ENCODE measurements around the gene RAB42. TPM values are rescaled to one million over a fixed set of nuclear protein-coding genes. Genes with fewer than 3 reads are reported as not detected.

The RAB42 gene
- total RNA-seq = 5.8 and 8.0 TPM in 2 replicates

GRCh38 chr1:28591708-28592320 lies at the start of gene RAB42:
Gene RAB42 (plus strand): TSS chr1:28592265. CDS start chr1:28592512, 247 bp downstream.

GRCh38 chr1:28552758-28553663 lies 39.1 kb upstream of the RAB42 start, which contains the start of gene TRNAU1AP:
Gene TRNAU1AP (plus strand): TSS chr1:28553085. CDS start chr1:28553111, 26 bp downstream.

GRCh38 chr1:28642847-28643635 lies 51.0 kb downstream of the RAB42 start, which contains the start of gene TAF12:
Gene TAF12 (minus strand): TSS chr1:28643067. CDS start chr1:28622081, 20,986 bp downstream.

Other genes with a start within 250 kb of the RAB42 start
- gene PHACTR4, start 222.5 kb upstream of the RAB42 start, total RNA-seq = 12.4 and 26.8 TPM in 2 replicates
- 30.9 and 50.3 TPM in 2 replicates for gene RCC1, start 86.2 kb upstream of the RAB42 start, total RNA-seq
- gene TRNAU1AP, start 39.2 kb upstream of the RAB42 start, total RNA-seq = 20.6 and 25.8 TPM in 2 replicates
- 25.0 and 29.7 TPM in 2 replicates for gene TAF12, start 50.8 kb downstream of the RAB42 start, total RNA-seq
- under 0.01 TPM in 1 of 2 replicates, not detected in the other for gene RNU11, start 56.3 kb downstream of the RAB42 start, total RNA-seq
- 6.5 and 8.0 TPM in 2 replicates for gene GMEB1, start 76.5 kb downstream of the RAB42 start, total RNA-seq
- 71.0 and 80.8 TPM in 2 replicates for gene YTHDF2, start 144.7 kb downstream of the RAB42 start, total RNA-seq
- gene OPRD1, start 219.9 kb downstream of the RAB42 start, total RNA-seq = under 0.01 TPM in 1 of 2 replicates, not detected in the other